PC-3 (cell line): ENCODE data around the gene TANC1. TPM values are rescaled to one million over a fixed set of nuclear protein-coding genes. Genes with fewer than 3 reads are reported as not detected.
A peak's percentile ranks its signal among the peaks of the same experiment; 100 is the strongest.
"Not testable (repeated sequence)": the region's sequence is repeated elsewhere in the genome, so short reads cannot be mapped to it uniquely, and the experiment has no call there.

Source experiments
- ATAC-seq: fragments of 200-7000 bp; cut with Tn5 transposase; 2 replicates; pipeline ENCODE4 v1.9.1; 2020; ENCODE audit warnings: mild to moderate bottlenecking, moderate library complexity
- BruUV-seq: library from RNA; stranded (reverse); fragments of 400-500 nt; replicated peaks from 2 replicates; lab custom pipeline; 2021; lab: Mats Ljungman, UMichigan
- CTCF ChIA-PET: fragments of 300-600 bp; sonication (Branson Sonifier 250); formaldehyde crosslinking; loops from one replicate; lab custom pipeline; 2022; ENCODE audit warnings: antibody characterized with exemption; lab: Charles Lee
- POLR2A ChIA-PET: fragments of 300-600 bp; sonication (Branson Sonifier 250); formaldehyde crosslinking; loops from one replicate; lab custom pipeline; 2022; ENCODE audit warnings: antibody characterized with exemption; ENCODE audit not compliant: unreplicated experiment; lab: Charles Lee
- DNase-seq: peaks from one replicate; pipeline ENCODE4 v3.0.0-alpha.2; 2015
- H2AFZ ChIP-seq: fragments of 300-600 bp; sonication (generic); 2 replicates; pipeline ENCODE4 v1.6.0; 2016; ENCODE audit warnings: antibody characterized with exemption, low read length
- H3F3A ChIP-seq: fragments of 300-600 bp; sonication (generic); one replicate; pipeline ENCODE4 v1.6.0; 2017; ENCODE audit warnings: antibody characterized with exemption, low read length, control low read depth, mild to moderate bottlenecking; ENCODE audit not compliant: unreplicated experiment
- H3K27ac ChIP-seq: fragments of 300-600 bp; sonication (generic); 2 replicates; pipeline ENCODE4 v1.5.1; 2016; ENCODE audit warnings: mild to moderate bottlenecking, low read length
- H3K27me3 ChIP-seq: fragments of 300-600 bp; sonication (generic); 2 replicates; pipeline ENCODE4 v1.6.1; 2016; ENCODE audit warnings: low read length, mixed read lengths
- H3K36me3 ChIP-seq: fragments of 300-600 bp; sonication (generic); 2 replicates; pipeline ENCODE4 v1.6.1; 2016; ENCODE audit warnings: low read depth, mixed run types, low read length, mixed read lengths
- H3K4me1 ChIP-seq: fragments of 300-600 bp; sonication (generic); 2 replicates; pipeline ENCODE4 v1.5.1; 2016; ENCODE audit warnings: low read length; ENCODE audit not compliant: insufficient read depth
- H3K4me2 ChIP-seq: fragments of 300-600 bp; sonication (generic); 2 replicates; pipeline ENCODE4 v1.6.0; 2016; ENCODE audit warnings: low read length
- H3K4me3 ChIP-seq: fragments of 300-600 bp; sonication (generic); 2 replicates; pipeline ENCODE4 v1.5.1; 2016; ENCODE audit warnings: mild to moderate bottlenecking, low read length, mixed read lengths
- H3K79me2 ChIP-seq: fragments of 300-600 bp; sonication (generic); 2 replicates; pipeline ENCODE4 v1.6.1; 2017; ENCODE audit warnings: low read length, mixed read lengths
- H3K9ac ChIP-seq: fragments of 300-600 bp; sonication (generic); 2 replicates; pipeline ENCODE4 v1.6.0; 2016; ENCODE audit warnings: mild to moderate bottlenecking, low read length
- H3K9me2 ChIP-seq: fragments of 300-600 bp; sonication (generic); replicated peaks from 2 replicates; pipeline ENCODE4 v1.6.1; 2016; ENCODE audit warnings: mixed run types, low read length, mixed read lengths
- H3K9me3 ChIP-seq: fragments of 300-600 bp; sonication (generic); 2 replicates; pipeline ENCODE4 v1.6.1; 2016; ENCODE audit warnings: low read length, mixed read lengths
- H4K20me1 ChIP-seq: fragments of 300-600 bp; sonication (generic); 2 replicates; pipeline ENCODE4 v1.6.1; 2016; ENCODE audit warnings: low read length, mixed read lengths
- EZH2 ChIP-seq: fragments of 300-600 bp; sonication (generic); IDR thresholded peaks from one replicate; pipeline ENCODE4 v1.6.1; 2017; ENCODE audit warnings: antibody characterized with exemption, mild to moderate bottlenecking, low read length; ENCODE audit not compliant: unreplicated experiment
- EZH2phosphoT487 ChIP-seq: fragments of 300-600 bp; sonication (generic); IDR thresholded peaks from 2 replicates; pipeline ENCODE4 v1.6.1; 2018; ENCODE audit warnings: mild to moderate bottlenecking, antibody characterized with exemption, low read length, borderline replicate concordance
- intact Hi-C: fragments of 100-400 bp; cut with micrococcal nuclease; formaldehyde crosslinking; loops from 2 replicates; pipeline ENCODE4 v1.9.0; 2023
- total RNA-seq: library from RNA; depleted of rRNA; stranded (reverse); fragments of >200 nt; gene quantifications from 2 replicates; pipeline ENCODE4 v1.2.3, GENCODE V29; 2014
- TF ChIP-seq, protein P1 (sequence below): fragments of 300-600 bp; sonication (generic); conservative IDR thresholded peaks from 2 replicates; pipeline ENCODE4 v1.5.1; 2017; ENCODE audit warnings: antibody characterized with exemption, low read depth, mild to moderate bottlenecking, low read length

The TANC1 gene
- total RNA-seq, 1 experiment from 2014 or later = 17.6 TPM

DNA sequence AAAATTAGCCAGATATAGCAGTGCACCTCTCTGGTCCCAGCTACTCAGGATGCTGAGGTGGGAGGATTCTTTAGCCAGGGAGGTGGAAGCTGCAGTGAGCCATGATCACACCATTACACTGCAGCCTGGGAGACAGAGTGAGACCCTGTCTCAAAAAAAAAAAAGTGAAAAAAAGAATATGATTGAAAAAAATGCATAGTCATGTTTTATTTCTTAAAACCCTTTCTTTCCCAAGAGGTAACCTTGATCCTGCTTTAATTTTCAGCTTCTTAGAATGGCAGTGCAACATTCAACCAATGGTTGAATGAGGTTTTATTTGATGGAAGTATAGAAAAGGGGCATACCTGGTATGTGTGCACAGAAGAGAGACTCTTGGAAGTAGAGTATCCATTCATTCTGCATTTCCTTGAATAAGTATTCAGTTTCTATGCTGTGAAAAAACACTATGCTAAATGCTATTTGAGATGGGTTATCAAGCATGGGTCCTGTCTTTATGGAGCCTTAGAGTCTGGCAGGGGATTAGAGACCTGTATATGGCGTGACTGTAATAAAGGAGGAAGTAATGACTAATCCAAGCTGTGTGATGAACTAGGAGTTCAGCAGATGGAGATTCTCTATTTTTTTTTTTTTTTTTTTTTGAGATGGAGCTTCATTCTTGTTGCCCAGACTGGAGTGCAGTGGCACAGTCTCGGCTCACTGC is 171.8 kb downstream of the TANC1 start:
- intact Hi-C loops = no loop called here
- no peak overlapping the region for H3K4me3 ChIP-seq
- H2AFZ ChIP-seq = no peak overlapping the region
- DNase-seq (peak; percentile 15), ATAC-seq (no peak)
- CTCF ChIA-PET = interaction anchor here (0.6 kb wide), 1 partner anchor 1961 kb away, joined by 3 read pairs; no protein-coding TSS in a partner anchor
- BruUV-seq = no TSS peak
- H3F3A ChIP-seq = no peaks in the 10 kb centered on the region
- H4K20me1 ChIP-seq = no peaks in the 10 kb centered on the region
- H3K79me2 ChIP-seq = no peaks in the 10 kb centered on the region
- H3K27ac ChIP-seq = no peak overlapping the region
- no peaks in the 10 kb centered on the region for H3K36me3 ChIP-seq
- POLR2A ChIA-PET = no interaction called here
- no peaks in the 10 kb centered on the region for H3K27me3 ChIP-seq
- H3K9ac ChIP-seq = no peak overlapping the region
- H3K9me2 ChIP-seq = no peaks in the 10 kb centered on the region
- TF ChIP-seq EZH2 (no peak), EZH2phosphoT487 (no peak)
- TF ChIP-seq, protein P1, sequence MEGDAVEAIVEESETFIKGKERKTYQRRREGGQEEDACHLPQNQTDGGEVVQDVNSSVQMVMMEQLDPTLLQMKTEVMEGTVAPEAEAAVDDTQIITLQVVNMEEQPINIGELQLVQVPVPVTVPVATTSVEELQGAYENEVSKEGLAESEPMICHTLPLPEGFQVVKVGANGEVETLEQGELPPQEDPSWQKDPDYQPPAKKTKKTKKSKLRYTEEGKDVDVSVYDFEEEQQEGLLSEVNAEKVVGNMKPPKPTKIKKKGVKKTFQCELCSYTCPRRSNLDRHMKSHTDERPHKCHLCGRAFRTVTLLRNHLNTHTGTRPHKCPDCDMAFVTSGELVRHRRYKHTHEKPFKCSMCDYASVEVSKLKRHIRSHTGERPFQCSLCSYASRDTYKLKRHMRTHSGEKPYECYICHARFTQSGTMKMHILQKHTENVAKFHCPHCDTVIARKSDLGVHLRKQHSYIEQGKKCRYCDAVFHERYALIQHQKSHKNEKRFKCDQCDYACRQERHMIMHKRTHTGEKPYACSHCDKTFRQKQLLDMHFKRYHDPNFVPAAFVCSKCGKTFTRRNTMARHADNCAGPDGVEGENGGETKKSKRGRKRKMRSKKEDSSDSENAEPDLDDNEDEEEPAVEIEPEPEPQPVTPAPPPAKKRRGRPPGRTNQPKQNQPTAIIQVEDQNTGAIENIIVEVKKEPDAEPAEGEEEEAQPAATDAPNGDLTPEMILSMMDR = no peak
- no peaks in the 10 kb centered on the region for H3K9me3 ChIP-seq
- H3K4me1 ChIP-seq = peaks cover 13% of the 10 kb centered on the region
- H3K4me2 ChIP-seq = no peak overlapping the region

DNA sequence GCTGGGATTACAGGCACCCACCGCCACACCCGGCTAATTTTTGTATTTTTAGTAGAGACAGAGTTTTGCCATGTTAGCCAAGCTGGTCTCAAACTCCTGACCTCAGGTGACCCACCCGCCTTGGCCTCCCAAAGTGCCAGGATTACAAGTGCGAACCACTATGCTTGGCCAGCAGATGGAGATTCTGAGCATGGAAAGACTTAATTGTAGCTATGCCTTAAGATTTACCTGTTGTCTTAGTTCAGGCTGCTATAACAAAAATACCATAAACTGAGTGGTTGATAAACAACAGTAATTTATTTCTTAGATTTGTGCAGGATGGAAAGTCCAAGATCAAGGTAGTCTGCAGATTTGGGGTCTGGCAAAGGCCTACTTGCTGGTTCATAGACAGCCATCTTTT is 172.4 kb downstream of the TANC1 start:
- BruUV-seq, H2AFZ ChIP-seq, intact Hi-C loops, POLR2A ChIA-PET, H3K9me2 ChIP-seq, H3K36me3 ChIP-seq, ATAC-seq, DNase-seq, H3K9ac ChIP-seq, H4K20me1 ChIP-seq, H3K4me2 ChIP-seq, H3F3A ChIP-seq, CTCF ChIA-PET, H3K79me2 ChIP-seq, H3K4me3 ChIP-seq, H3K27ac ChIP-seq, H3K9me3 ChIP-seq, H3K27me3 ChIP-seq: not testable (repeated sequence)
- H3K4me1 ChIP-seq = peaks cover 13% of the 10 kb centered on the region

DNA sequence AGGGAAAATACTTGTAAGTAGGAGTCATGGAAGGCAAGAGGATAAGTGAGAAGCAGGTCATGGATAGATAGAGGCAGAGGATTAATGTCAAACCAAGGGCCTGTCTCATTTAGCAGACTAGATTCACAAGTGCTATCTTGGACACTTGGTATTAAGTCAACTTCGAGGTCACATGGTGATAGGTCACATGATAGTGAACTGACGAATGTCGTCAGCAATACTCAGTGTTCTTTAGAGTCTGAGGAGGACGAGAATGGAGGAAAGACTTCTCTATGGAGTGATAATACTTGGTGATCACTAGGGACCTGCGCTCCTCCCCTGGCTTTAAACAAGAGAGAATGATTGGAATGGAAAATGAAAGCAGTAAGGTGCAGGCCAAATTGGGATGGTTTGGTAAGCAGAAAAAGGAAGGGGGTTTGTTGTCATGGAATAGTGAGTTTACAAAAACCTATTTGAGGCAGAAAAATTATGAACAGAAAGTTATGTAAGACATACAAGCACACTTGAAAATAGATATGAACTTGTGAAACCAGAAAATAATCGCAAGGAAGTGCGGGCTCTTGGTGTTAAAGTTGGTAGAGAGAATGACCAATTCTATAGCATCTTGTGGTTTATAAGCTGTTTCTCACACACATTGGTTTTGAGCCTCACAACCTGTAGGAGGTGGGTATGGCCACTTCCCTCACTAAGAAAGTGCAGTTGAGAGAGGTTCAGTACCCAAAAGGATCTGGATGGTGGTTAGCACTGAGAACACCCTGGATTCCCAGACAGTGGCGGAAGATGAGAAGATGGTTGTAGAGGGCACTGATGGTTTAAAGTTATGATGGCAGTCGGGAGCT is 176.6 kb downstream of the TANC1 start:
- BruUV-seq = no TSS peak
- TF ChIP-seq, protein P1 = no peak
- TF ChIP-seq EZH2phosphoT487 = no peak
- TF ChIP-seq EZH2 = no peak
- intact Hi-C loops = no loop called here

More for the DNA sequence above, 176.6 kb downstream of the TANC1 start:
- ChIA-PET CTCF (no interaction called here), POLR2A (no interaction called here)
- H3K4me1 ChIP-seq = peaks cover 7% of the 10 kb centered on the region; the same call in 1 of the 2 replicates
- no peak overlapping the region for H2AFZ ChIP-seq
- ATAC-seq (no peak), DNase-seq (no peak)
- H3K27me3 ChIP-seq = no peaks in the 10 kb centered on the region
- no peaks in the 10 kb centered on the region for H3F3A ChIP-seq
- H3K9me3 ChIP-seq = no peaks in the 10 kb centered on the region
- H4K20me1 ChIP-seq = no peaks in the 10 kb centered on the region
- no peaks in the 10 kb centered on the region for H3K9me2 ChIP-seq
- H3K4me3 ChIP-seq = no peak overlapping the region
- H3K36me3 ChIP-seq = no peaks in the 10 kb centered on the region; the same call in 1 of the 2 replicates
- no peak overlapping the region for H3K9ac ChIP-seq
- no peak overlapping the region for H3K4me2 ChIP-seq
- no peak overlapping the region for H3K27ac ChIP-seq
- H3K79me2 ChIP-seq = no peaks in the 10 kb centered on the region
